Erythroblast (primary cell): Measurements from ENCODE around the gene IL20.
A peak's percentile ranks its signal among the peaks of the same experiment; 100 is the strongest.

ENCODE experiments used
- DNase-seq, 2 experiments: peaks; one replicate each; lab custom pipeline; 2025; lab: John Stamatoyannopoulos, UW
- GATA1 ChIP-seq: IDR thresholded peaks from 2 replicates; pipeline ENCODE4 v1.6.1; 2011; ENCODE audit warnings: low read depth, mild to moderate bottlenecking, control low read depth, low read length, moderate library complexity
- POLR2A ChIP-seq: IDR thresholded peaks from 2 replicates; pipeline ENCODE4 v1.6.1; 2011; ENCODE audit warnings: mild to moderate bottlenecking, low read length

The IL20 gene

GRCh38 chr1:206854401-206855129 lies 10.9 kb upstream of the IL20 start:
- no peak for DNase-seq
- TF ChIP-seq POLR2A (no peak), GATA1 (no peak)

- TF ChIP-seq POLR2A (no peak), GATA1 (no peak)
- DNase-seq: no peak
Observed at GRCh38 chr1:206855859-206856258, 9.6 kb upstream of the IL20 start.

DNA sequence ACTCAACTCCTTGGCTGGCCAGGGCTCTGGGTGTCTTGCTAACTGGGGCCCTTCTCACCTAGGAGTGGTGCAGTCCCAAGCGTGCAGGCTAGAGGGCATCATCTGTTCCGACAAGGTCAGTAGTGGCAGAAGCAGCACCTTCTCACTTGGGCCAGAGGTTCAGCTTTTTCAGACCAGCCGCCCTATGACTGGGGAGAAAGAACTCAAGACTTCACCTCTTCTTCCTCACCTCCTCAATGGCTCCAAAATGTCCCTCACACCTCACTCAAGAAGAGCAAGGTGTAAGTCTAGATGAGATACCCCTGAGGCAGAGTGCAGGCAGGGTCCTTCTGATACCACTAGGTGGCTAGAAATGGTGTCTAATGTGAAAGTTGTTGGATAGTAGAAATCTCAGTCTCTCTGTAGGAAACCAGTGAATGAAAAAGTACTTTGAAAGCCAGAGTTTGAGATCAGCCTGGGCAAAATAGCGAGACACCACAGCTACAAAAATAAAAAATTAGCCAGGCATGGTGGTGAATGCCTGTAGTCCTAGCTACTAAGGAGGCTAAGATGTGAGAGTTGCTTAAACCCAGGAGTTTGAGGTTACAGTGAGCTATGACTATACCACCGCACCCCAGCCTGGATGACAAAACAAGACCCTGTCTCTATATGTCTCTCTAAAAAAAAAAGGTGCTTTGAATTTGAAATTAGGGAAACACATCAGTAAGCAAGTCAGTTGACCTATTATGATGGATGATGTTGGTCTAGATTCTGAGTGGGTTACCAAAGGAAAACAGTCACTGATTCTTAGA lies 8.6 kb upstream of the IL20 start:
- DNase-seq: peak; percentile 6 to 29
- no peak for TF ChIP-seq POLR2A
- TF ChIP-seq GATA1: no peak

GRCh38 chr1:206859082-206859521 lies 6.3 kb upstream of the IL20 start:
- no peak for TF ChIP-seq POLR2A
- TF ChIP-seq GATA1: no peak
- no peak for DNase-seq

- TF ChIP-seq GATA1: no peak
- TF ChIP-seq POLR2A: no peak
Observed at GRCh38 chr1:206860165-206860564, 5.3 kb upstream of the IL20 start.

GRCh38 chr1:206863266-206863665 lies 2.2 kb upstream of the IL20 start:
- no peak for DNase-seq
- TF ChIP-seq POLR2A (no peak), GATA1 (no peak)

More at GRCh38 chr1:206860165-206860564, 5.3 kb upstream of the IL20 start:
- no peak for DNase-seq

- DNase-seq: no peak
- TF ChIP-seq GATA1 (no peak), POLR2A (no peak)
Observed at GRCh38 chr1:206866062-206866461, 639 bp downstream of the IL20 start.

GRCh38 chr1:206867239-206867638 lies 1.8 kb downstream of the IL20 start:
- TF ChIP-seq GATA1: no peak
- TF ChIP-seq POLR2A: no peak

DNA sequence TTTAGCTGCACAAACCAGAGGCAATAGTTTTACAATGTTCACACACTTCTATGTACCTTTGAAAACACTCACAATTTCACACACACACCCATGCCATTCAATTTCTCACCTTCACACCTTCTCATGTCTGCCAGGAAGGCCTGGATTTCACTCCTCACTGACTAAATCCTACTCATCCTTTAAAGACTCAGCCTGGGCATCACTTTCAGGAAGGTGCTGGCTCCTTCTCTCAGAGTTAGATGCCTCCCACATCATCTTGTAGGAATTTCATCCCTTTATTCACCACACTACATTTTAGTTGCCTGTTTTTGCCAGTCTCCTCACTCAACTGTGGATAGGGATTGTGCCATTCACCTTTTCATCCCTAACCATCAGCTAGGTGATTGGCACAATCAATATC lies 2.3 kb downstream of the IL20 start:
- TF ChIP-seq GATA1 (no peak), POLR2A (no peak)
- no peak for DNase-seq

More at GRCh38 chr1:206867239-206867638, 1.8 kb downstream of the IL20 start:
- DNase-seq: no peak

GRCh38 chr1:206868264-206868663 lies 2.8 kb downstream of the IL20 start:
- DNase-seq: no peak

DNA sequence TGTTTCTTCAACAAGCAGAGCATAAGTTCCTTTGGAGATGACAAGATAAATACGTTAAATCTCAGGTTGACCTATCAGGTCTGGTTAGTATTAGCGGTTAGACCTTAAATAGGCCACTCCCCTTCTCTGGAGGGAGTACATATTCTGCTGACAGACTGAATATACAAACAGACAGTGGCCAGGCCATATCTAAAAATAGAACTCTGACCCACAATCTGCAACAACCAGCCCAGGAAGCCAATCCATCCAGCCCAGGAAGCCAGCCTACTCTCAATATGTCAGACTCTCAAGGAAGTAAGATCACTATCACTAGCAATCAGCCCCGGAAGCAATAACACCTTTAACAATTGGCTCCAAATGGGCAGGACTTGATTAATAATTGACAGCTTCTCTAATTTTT lies 6.7 kb downstream of the IL20 start:
- DNase-seq: no peak
- TF ChIP-seq POLR2A (no peak), GATA1 (no peak)

More at GRCh38 chr1:206868264-206868663, 2.8 kb downstream of the IL20 start:
- no peak for TF ChIP-seq POLR2A
- TF ChIP-seq GATA1: no peak

DNA sequence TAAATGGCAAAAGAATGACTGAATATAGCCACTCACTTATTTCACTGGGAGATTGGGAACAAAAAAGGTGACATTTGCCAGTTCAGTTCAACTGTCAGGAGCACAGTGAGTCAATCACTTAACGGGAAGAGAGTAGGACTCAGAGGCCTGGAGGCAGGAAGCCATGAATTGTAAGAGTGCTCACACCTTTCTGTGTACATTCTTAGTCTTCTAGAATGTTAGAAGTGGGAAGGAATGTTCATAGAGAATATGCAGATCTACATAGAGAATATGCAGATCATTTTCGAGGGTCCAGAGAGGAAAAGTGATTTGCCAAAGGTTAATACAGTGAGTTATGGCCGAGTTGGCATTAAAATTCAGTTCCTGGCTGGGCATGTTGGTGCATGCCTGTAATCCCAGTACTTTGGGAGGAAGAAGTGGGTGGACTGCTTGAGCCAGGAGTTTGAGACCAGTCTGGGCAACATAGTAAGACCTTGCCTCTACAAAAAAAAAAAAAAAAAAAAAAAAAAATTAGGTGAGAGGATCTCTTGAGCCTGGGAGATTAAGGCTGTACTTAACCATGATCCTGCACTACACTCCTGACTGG lies 8.3 kb downstream of the IL20 start:
- TF ChIP-seq POLR2A (no peak), GATA1 (no peak)
- DNase-seq: no peak

GRCh38 chr1:206875752-206876377 lies 10.4 kb downstream of the IL20 start:
- DNase-seq: no peak
- TF ChIP-seq GATA1 (no peak), POLR2A (no peak)
